ENCODE results near the gene CUL9. TPM values are rescaled to one million over a fixed set of nuclear protein-coding genes. Genes with fewer than 3 reads are reported as not detected.

The CUL9 gene
- total RNA-seq, 1 experiment from 2014 or later: 30.4 TPM

- POLR2A ChIA-PET (ENCODE audit: unreplicated experiment): no interaction called here
- Histone ChIP-seq H3K4me2 (ENCODE audit: low read length) (no peak overlapping the region), H3K9me2 (replicated peaks; ENCODE audit: low read length) (no peaks in the 10 kb centered on the region), H3K27ac (ENCODE audit: low read length) (no peak overlapping the region), H3K36me3 (ENCODE audit: low read depth, low read length) (no peaks in the 10 kb centered on the region), H3F3A (ENCODE audit: low read length, unreplicated experiment) (no peaks in the 10 kb centered on the region), H3K4me1 (ENCODE audit: insufficient read depth, low read length) (peaks cover 7% of the 10 kb centered on the region; the same call in 1 of the 2 replicates), H3K27me3 (ENCODE audit: low read length) (no peaks in the 10 kb centered on the region), H4K20me1 (ENCODE audit: low read length) (no peaks in the 10 kb centered on the region), H3K79me2 (ENCODE audit: low read length) (no peaks in the 10 kb centered on the region), H3K9me3 (ENCODE audit: low read length) (no peaks in the 10 kb centered on the region), H2AFZ (ENCODE audit: low read length) (no peak overlapping the region), H3K9ac (ENCODE audit: low read length) (no peak overlapping the region), H3K4me3 (ENCODE audit: low read length) (no peak overlapping the region)
- intact Hi-C loops (cut with micrococcal nuclease): no loop called here
- TF ChIP-seq CTCF (conservative IDR thresholded peaks at IDR 0.05; ENCODE audit: low read depth, low read length): no peak
- no peak for TF ChIP-seq EZH2 (IDR thresholded peaks at IDR 0.05; ENCODE audit: low read length, unreplicated experiment)
- no peak for TF ChIP-seq EZH2phosphoT487 (IDR thresholded peaks at IDR 0.05; ENCODE audit: borderline replicate concordance, low read length)
- CTCF ChIA-PET: no interaction called here
- ATAC-seq (no peak), DNase-seq (no peak)
- BruUV-seq (replicated peaks): no TSS peak
These were observed 33.1 kb downstream of the CUL9 start for GRCh38 chr6:43215066-43215465.

DNA sequence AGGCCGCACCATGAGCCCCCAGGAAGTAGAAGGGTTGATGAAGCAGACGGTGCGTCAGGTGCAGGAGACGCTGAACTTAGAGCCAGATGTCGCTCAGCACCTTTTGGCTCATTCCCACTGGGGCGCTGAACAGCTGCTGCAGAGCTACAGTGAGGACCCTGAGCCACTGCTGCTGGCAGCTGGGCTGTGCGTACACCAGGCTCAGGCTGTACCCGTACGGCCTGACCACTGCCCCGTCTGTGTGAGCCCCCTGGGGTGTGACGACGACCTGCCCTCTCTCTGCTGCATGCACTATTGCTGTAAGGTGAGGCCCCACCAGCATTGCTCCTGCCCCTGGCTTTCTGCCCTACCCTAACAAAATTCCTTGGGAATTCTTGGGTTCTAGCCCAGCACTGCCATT is 34.2 kb downstream of the CUL9 start:
- CTCF ChIA-PET: no interaction called here

More for the DNA sequence above, 34.2 kb downstream of the CUL9 start:
- no peak for ATAC-seq
- no peaks in the 10 kb centered on the region for H3K79me2 ChIP-seq (ENCODE audit: low read length)
- no TSS peak for BruUV-seq (replicated peaks)
- POLR2A ChIA-PET (ENCODE audit: unreplicated experiment): no interaction called here
- H3K4me3 ChIP-seq (ENCODE audit: low read length): no peak overlapping the region
- H3K27me3 ChIP-seq (ENCODE audit: low read length): no peaks in the 10 kb centered on the region
- no peaks in the 10 kb centered on the region for H3K9me3 ChIP-seq (ENCODE audit: low read length)
- H3K36me3 ChIP-seq (ENCODE audit: low read depth, low read length): no peaks in the 10 kb centered on the region
- no peak overlapping the region for H3K27ac ChIP-seq (ENCODE audit: low read length)
- no peak overlapping the region for H3K4me2 ChIP-seq (ENCODE audit: low read length)
- no peak for TF ChIP-seq CTCF (conservative IDR thresholded peaks at IDR 0.05; ENCODE audit: low read depth, low read length)
- TF ChIP-seq EZH2 (IDR thresholded peaks at IDR 0.05; ENCODE audit: low read length, unreplicated experiment): no peak
- TF ChIP-seq EZH2phosphoT487 (IDR thresholded peaks at IDR 0.05; ENCODE audit: borderline replicate concordance, low read length): no peak
- H4K20me1 ChIP-seq (ENCODE audit: low read length): no peaks in the 10 kb centered on the region
- no peak overlapping the region for H2AFZ ChIP-seq (ENCODE audit: low read length)
- H3K4me1 ChIP-seq (ENCODE audit: insufficient read depth, low read length): 0 out of 2 replicates have a peak, but pooled peaks cover 2% of the 10 kb centered on the region
- H3K9ac ChIP-seq (ENCODE audit: low read length): no peak overlapping the region
- DNase-seq: no peak
- H3K9me2 ChIP-seq (replicated peaks; ENCODE audit: low read length): no peaks in the 10 kb centered on the region
- intact Hi-C loops (cut with micrococcal nuclease): no loop called here
- H3F3A ChIP-seq (ENCODE audit: low read length, unreplicated experiment): no peaks in the 10 kb centered on the region
